Endothelial cell of umbilical vein (primary cell): ENCODE results near the gene CELSR1. TPM values are rescaled to one million over a fixed set of nuclear protein-coding genes. Genes with fewer than 3 reads are reported as not detected.
A peak's percentile ranks its signal among the peaks of the same experiment; 100 is the strongest.

ENCODE experiments used
- BruUV-seq: library from RNA; stranded (reverse); fragments of 400-500 nt; replicated peaks from 2 replicates; lab custom pipeline; 2021; lab: Mats Ljungman, UMichigan
- CTCF ChIA-PET: fragments of 300-600, 350-600 bp; sonication (Branson Sonifier 250); formaldehyde crosslinking; loops from one replicate; lab custom pipeline; 2021; ENCODE audit warnings: antibody characterized with exemption, inconsistent platforms; lab: Charles Lee
- POLR2A ChIA-PET: fragments of 300-600, 350-600 bp; sonication (Branson Sonifier 250); formaldehyde crosslinking; loops from one replicate; lab custom pipeline; 2021; ENCODE audit warnings: antibody characterized with exemption, inconsistent platforms; lab: Charles Lee
- DNase-seq: peaks from one replicate; pipeline ENCODE4 v3.0.0-alpha.2; 2011; ENCODE audit warnings: low read depth, low spot score
- FAIRE-seq: peaks from 2 replicates; lab custom pipeline; 2011; peaks lifted over from hg19 to GRCh38; lab: Jason Lieb, UNC
- H2AFZ ChIP-seq: 2 replicates; pipeline ENCODE4 v1.6.0; 2012; ENCODE audit warnings: low read depth, low read length, control low read depth, inconsistent platforms
- H3K27ac ChIP-seq: 2 replicates; pipeline ENCODE4 v1.5.1; 2011; ENCODE audit warnings: low read depth, mild to moderate bottlenecking, control low read depth, low read length, moderate library complexity; ENCODE audit not compliant: insufficient read depth
- H3K27me3 ChIP-seq, 2 experiments: 2 replicates each; pipeline versions ENCODE4 v1.6.0 to v1.6.1; 2011; ENCODE audit warnings: low read length in 2 of 2, mixed read lengths in 1 of 2; ENCODE audit not compliant: control insufficient read depth in 2 of 2, insufficient read depth in 2 of 2
- H3K36me3 ChIP-seq, 2 experiments: 2 replicates in 1 of 2; 3 replicates in 1 of 2; pipeline ENCODE4 v1.5.1; 2011; ENCODE audit warnings: low read length in 2 of 2, mild to moderate bottlenecking in 1 of 2, moderate library complexity in 1 of 2; ENCODE audit not compliant: control insufficient read depth in 2 of 2, insufficient read depth in 2 of 2; ENCODE audit errors: extremely low read depth in 1 of 2
- H3K4me1 ChIP-seq: 3 replicates; pipeline ENCODE4 v1.5.1; 2011; ENCODE audit warnings: mild to moderate bottlenecking, low read length; ENCODE audit not compliant: control insufficient read depth, insufficient read depth; ENCODE audit errors: extremely low read depth
- H3K4me2 ChIP-seq: 2 replicates; pipeline ENCODE4 v1.6.1; 2011; ENCODE audit warnings: low read length, control low read depth, mixed read lengths; ENCODE audit not compliant: insufficient read depth
- H3K4me3 ChIP-seq, 3 experiments: fragments of 200-600 bp in 1 of 3; sonication (generic), shearing (Covaris generic) in 1 of 3; replicated peaks in 1 of 3; 2 replicates each; pipeline ENCODE4 v1.5.1; 2011 to 2016; ENCODE audit warnings: control low read depth in 3 of 3, low read length in 3 of 3, mild to moderate bottlenecking in 2 of 3, inconsistent platforms in 1 of 3, low read depth in 1 of 3, moderate library complexity in 1 of 3; ENCODE audit not compliant: insufficient read depth in 1 of 3
- H3K79me2 ChIP-seq: 2 replicates; pipeline ENCODE4 v1.6.0; 2012; ENCODE audit warnings: low read length, inconsistent platforms; ENCODE audit not compliant: control insufficient read depth, insufficient read depth
- H3K9ac ChIP-seq: replicated peaks from 2 replicates; pipeline ENCODE3; 2011; ENCODE audit warnings: low read length, control low read depth; ENCODE audit not compliant: insufficient read depth; ENCODE audit errors: extremely low read depth
- H3K9me1 ChIP-seq: replicated peaks from 3 replicates; pipeline ENCODE4 v1.6.0; 2011; ENCODE audit warnings: mild to moderate bottlenecking, low read length; ENCODE audit not compliant: control insufficient read depth, insufficient read depth; ENCODE audit errors: extremely low read depth
- H3K9me3 ChIP-seq: replicated peaks from 2 replicates; pipeline ENCODE4 v1.5.1; 2012; ENCODE audit warnings: low read length, inconsistent platforms; ENCODE audit not compliant: control insufficient read depth, insufficient read depth
- H4K20me1 ChIP-seq: replicated peaks from 2 replicates; pipeline ENCODE3; 2011; ENCODE audit warnings: mild to moderate bottlenecking, low read length; ENCODE audit not compliant: control insufficient read depth, insufficient read depth; ENCODE audit errors: extremely low read depth
- CTCF ChIP-seq, 2 donors: IDR thresholded peaks; 1 replicate in 1 of 2; 2 replicates in 1 of 2; pipeline ENCODE4 v1.5.1; 2011; ENCODE audit warnings: low read length in 2 of 2, mild to moderate bottlenecking in 2 of 2, moderate library complexity in 2 of 2, control low read depth in 1 of 2, inconsistent platforms in 1 of 2, low read depth in 1 of 2; ENCODE audit not compliant: insufficient read depth in 1 of 2; ENCODE audit errors: extremely low read depth in 1 of 2
- EZH2 ChIP-seq: IDR thresholded peaks from 2 replicates; pipeline ENCODE4 v1.6.1; 2012; ENCODE audit warnings: borderline replicate concordance, low read depth, mild to moderate bottlenecking, moderate library complexity, low read length, inconsistent platforms; ENCODE audit not compliant: severe bottlenecking
- FOS ChIP-seq: IDR thresholded peaks from 2 replicates; pipeline ENCODE4 v1.6.1; 2011; ENCODE audit warnings: mild to moderate bottlenecking, low read length, moderate library complexity, borderline replicate concordance; ENCODE audit not compliant: insufficient read depth
- GATA2 ChIP-seq: IDR thresholded peaks from 2 replicates; pipeline ENCODE4 v1.7.0; 2011; ENCODE audit warnings: low read depth, mild to moderate bottlenecking, moderate library complexity, mixed read lengths, low read length; ENCODE audit not compliant: insufficient read length, insufficient read depth
- JUN ChIP-seq: IDR thresholded peaks from 2 replicates; pipeline ENCODE4 v1.6.1; 2011; ENCODE audit warnings: borderline replicate concordance, low read depth; ENCODE audit not compliant: insufficient read length, insufficient read depth
- MAX ChIP-seq: IDR thresholded peaks from 2 replicates; pipeline ENCODE4 v1.6.1; 2011; ENCODE audit not compliant: insufficient read depth, insufficient read length
- MYC ChIP-seq: IDR thresholded peaks from one replicate; pipeline ENCODE4 v1.6.1; 2011; ENCODE audit warnings: mild to moderate bottlenecking, low read depth, low read length
- POLR2A ChIP-seq: IDR thresholded peaks from 2 replicates; pipeline ENCODE4 v1.6.1; 2012; ENCODE audit warnings: low read depth, mild to moderate bottlenecking, control low read depth, low read length
- POLR2AphosphoS5 ChIP-seq: IDR thresholded peaks from 2 replicates; pipeline ENCODE4 v1.6.1; 2012; ENCODE audit warnings: low read depth, mild to moderate bottlenecking, control low read depth, low read length, moderate library complexity; ENCODE audit not compliant: insufficient read depth
- dilution Hi-C: fragments of 300-500 bp; cut with MboI; formaldehyde crosslinking; loops from one replicate; pipeline ENCODE4 v1.15.0; 2019; ENCODE audit warnings: low sequenced_read_pairs; ENCODE audit not compliant: extremely low pct_ligation_motif_present
- intact Hi-C: fragments of 100-400 bp; cut with micrococcal nuclease; formaldehyde crosslinking; loops from one replicate; pipeline ENCODE4 v1.10.0; 2022
- polyA plus RNA-seq, 4 experiments: library from polyadenylated mRNA; depleted of rRNA in 3 of 4; stranded (reverse) in 3 of 4; unstranded in 1 of 4; fragments of >200 nt; gene quantifications; 2 replicates each; pipeline versions ENCODE4 v1.2.1 to v1.2.3, GENCODE V29; 2011 to 2012; ENCODE audit warnings: missing spikeins in 1 of 4
- total RNA-seq: library from RNA; stranded (reverse); gene quantifications from 2 replicates; pipeline ENCODE4 v1.2.3, GENCODE V29; 2021

Gene CELSR1
- total and polyA plus RNA-seq, 2 donors (not counting 3 experiments of a cell fraction or from before 2014, with no cell fraction given) = 3.7 to 5.4 TPM

GRCh38 chr22:46578251-46578823, 40.9 kb upstream of the CELSR1 start:
- dilution Hi-C loops = no loop called here
- no peak overlapping the region for H3K9ac ChIP-seq
- no peak for FAIRE-seq
- H3K4me2 ChIP-seq = peak overlapping the region; percentile 70
- no peak overlapping the region for H2AFZ ChIP-seq
- H3K9me1 ChIP-seq = no peaks in the 10 kb centered on the region
- ChIA-PET CTCF (interaction anchor here (0.6 kb wide), 1 partner anchor 211 kb away, joined by 3 read pairs; no protein-coding TSS in a partner anchor), POLR2A (no interaction called here)
- no peak overlapping the region for H3K4me3 ChIP-seq
- H3K36me3 ChIP-seq = no peaks in the 10 kb centered on the region
- no peaks in the 10 kb centered on the region for H4K20me1 ChIP-seq
- no TSS peak for BruUV-seq
- H3K4me1 ChIP-seq = peaks cover 19% of the 10 kb centered on the region
- TF ChIP-seq FOS (no peak), GATA2 (no peak), CTCF (IDR thresholded peaks at IDR 0.05; ENCODE audit: extremely low read depth in 1 of 2, insufficient read depth in 1 of 2, low read depth in 1 of 2, low read length in 2 of 2) (no peak), POLR2A (no peak), MAX (no peak), EZH2 (no peak), POLR2AphosphoS5 (no peak), MYC (no peak), JUN (no peak)
- no peaks in the 10 kb centered on the region for H3K9me3 ChIP-seq
- H3K27ac ChIP-seq = no peak overlapping the region
- no peaks in the 10 kb centered on the region for H3K79me2 ChIP-seq
- no peaks in the 10 kb centered on the region for H3K27me3 ChIP-seq
- intact Hi-C loops = no loop called here
- no peak for DNase-seq
